Upper lobe of right lung (tissue), 1 donor: ENCODE measurements around the gene BLOC1S1. TPM values are rescaled to one million over a fixed set of nuclear protein-coding genes. Genes with fewer than 3 reads are reported as not detected.

Experiments
- ATAC-seq: fragments of 200-7000 bp; cut with Tn5 transposase; one replicate; pipeline ENCODE4 v1.9.1; 2020; ENCODE audit warnings: mild to moderate bottlenecking, moderate library complexity
- DNase-seq: peaks from one replicate; pipeline ENCODE4 v3.0.0-alpha.2; 2020
- H3K27ac ChIP-seq: fragments of 200-600 bp; one replicate; pipeline ENCODE4 v1.8.0; 2022
- H3K27me3 ChIP-seq: fragments of 200-600 bp; one replicate; pipeline ENCODE4 v1.8.0; 2022; ENCODE audit warnings: mild to moderate bottlenecking
- H3K36me3 ChIP-seq: fragments of 200-600 bp; one replicate; pipeline ENCODE4 v1.8.0; 2022
- H3K4me1 ChIP-seq: fragments of 200-600 bp; one replicate; pipeline ENCODE4 v1.8.0; 2022
- H3K4me3 ChIP-seq: fragments of 200-600 bp; one replicate; pipeline ENCODE4 v1.8.0; 2022; ENCODE audit warnings: mild to moderate bottlenecking
- H3K9me3 ChIP-seq: fragments of 200-600 bp; one replicate; pipeline ENCODE4 v1.8.0; 2022
- CTCF ChIP-seq: fragments of 200-600 bp; IDR thresholded peaks from one replicate; pipeline ENCODE4 v1.8.0; 2022; ENCODE audit warnings: antibody characterized with exemption
- intact Hi-C: fragments of 100-400 bp; cut with DNase I; formaldehyde crosslinking; loops from one replicate; pipeline ENCODE4 v1.11.0; 2022
- total RNA-seq: library from RNA; stranded (reverse); fragmentation: NEBNext Ultra II Directional; extraction: Animal tissue kit (Norgen Biotek cat#: 25700); gene quantifications from one replicate; pipeline ENCODE4 v1.2.1, GENCODE V29; 2021
- donor health status: DM: no; HTN: yes; CAD: no; lungs with severe emphysema.

BLOC1S1 gene
- total RNA-seq, 1 donor from 2014 or later = 129 TPM

- DNase-seq = no peak
- no peak for TF ChIP-seq CTCF
- H3K27ac ChIP-seq = no peak overlapping the region
- ATAC-seq = no peak
- no peaks in the 10 kb centered on the region for H3K27me3 ChIP-seq
- H3K4me1 ChIP-seq = no peaks in the 10 kb centered on the region
- no peak overlapping the region for H3K4me3 ChIP-seq
- no peaks in the 10 kb centered on the region for H3K36me3 ChIP-seq
- H3K9me3 ChIP-seq = no peaks in the 10 kb centered on the region
- intact Hi-C loops = no loop called here
Measured at GRCh38 chr12:55698965-55699364, 16.9 kb upstream of the BLOC1S1 start.

GRCh38 chr12:55699471-55700055, 16.3 kb upstream of the BLOC1S1 start:
- intact Hi-C loops = no loop called here
- Histone ChIP-seq H3K36me3 (no peaks in the 10 kb centered on the region), H3K4me3 (no peak overlapping the region), H3K27ac (no peak overlapping the region), H3K27me3 (no peaks in the 10 kb centered on the region), H3K9me3 (no peaks in the 10 kb centered on the region), H3K4me1 (no peaks in the 10 kb centered on the region)
- peak; percentile 28 for DNase-seq
- no peak for ATAC-seq
- TF ChIP-seq CTCF = no peak

- Histone ChIP-seq H3K4me1 (no peaks in the 10 kb centered on the region), H3K27ac (no peak overlapping the region), H3K36me3 (no peaks in the 10 kb centered on the region), H3K9me3 (no peaks in the 10 kb centered on the region), H3K4me3 (no peak overlapping the region), H3K27me3 (no peaks in the 10 kb centered on the region)
- intact Hi-C loops = no loop called here
- ATAC-seq (peak; percentile 4), DNase-seq (peak; percentile 59)
- TF ChIP-seq CTCF = no peak
Measured at GRCh38 chr12:55700255-55701018, 15.4 kb upstream of the BLOC1S1 start.

GRCh38 chr12:55702861-55703260, 13.0 kb upstream of the BLOC1S1 start:
- Histone ChIP-seq H3K27me3 (peaks cover 11% of the 10 kb centered on the region), H3K4me1 (peaks cover 4% of the 10 kb centered on the region), H3K36me3 (no peaks in the 10 kb centered on the region), H3K27ac (no peak overlapping the region), H3K9me3 (no peaks in the 10 kb centered on the region), H3K4me3 (no peak overlapping the region)
- intact Hi-C loops = no loop called here
- ATAC-seq (no peak), DNase-seq (no peak)
- no peak for TF ChIP-seq CTCF

- ATAC-seq = no peak
- intact Hi-C loops = no loop called here
- Histone ChIP-seq H3K4me3 (no peak overlapping the region), H3K4me1 (peaks cover 6% of the 10 kb centered on the region), H3K9me3 (no peaks in the 10 kb centered on the region), H3K36me3 (no peaks in the 10 kb centered on the region), H3K27ac (no peak overlapping the region), H3K27me3 (peaks cover 11% of the 10 kb centered on the region)
- DNase-seq = no peak
- no peak for TF ChIP-seq CTCF
Measured at GRCh38 chr12:55703288-55703687, 12.6 kb upstream of the BLOC1S1 start.
